Pancreas (tissue), 10 donors: ENCODE measurements around the gene TFE3. TPM values are rescaled to one million over a fixed set of nuclear protein-coding genes. Genes with fewer than 3 reads are reported as not detected.

ENCODE experiments used
- ATAC-seq, 4 donors: fragments of 200-7000 bp; cut with Tn5 transposase; one replicate each; pipeline versions ENCODE4 v1.8.0 to v1.9.1; 2020; ENCODE audit warnings: mild to moderate bottlenecking in 4 of 4, moderate library complexity in 4 of 4
- DNase-seq, 6 donors: peaks; one replicate each; pipeline ENCODE4 v3.0.0-alpha.2; 2020
- FAIRE-seq: peaks from 2 replicates; lab custom pipeline; 2012; peaks lifted over from hg19 to GRCh38; lab: Jason Lieb, UNC
- H3K27ac ChIP-seq, 4 donors: fragments of 200-600 bp; sonication (generic); 1 replicate in 3 of 4; 2 replicates in 1 of 4; pipeline versions ENCODE4 v1.5.0 to v1.8.0; 2020
- H3K27me3 ChIP-seq, 4 donors: fragments of 200-600 bp; one replicate each; pipeline ENCODE4 v1.8.0; 2021
- H3K36me3 ChIP-seq, 3 donors: fragments of 200-600 bp; sonication (generic) in 1 of 3; one replicate each; pipeline versions ENCODE4 v1.5.0 to v1.8.0; 2020 to 2021
- H3K4me1 ChIP-seq, 3 donors: fragments of 200-600 bp; one replicate each; pipeline ENCODE4 v1.8.0; 2021
- H3K4me3 ChIP-seq, 4 donors: fragments of 200-600 bp; sonication (generic) in 2 of 4; one replicate each; pipeline versions ENCODE4 v1.5.0 to v1.8.0; 2020 to 2021
- H3K9me3 ChIP-seq, 4 donors: fragments of 200-600 bp; one replicate each; pipeline ENCODE4 v1.8.0; 2021
- CTCF ChIP-seq, 4 donors: fragments of 200-600 bp; sonication (generic) in 3 of 4; IDR thresholded peaks; one replicate each; pipeline versions ENCODE4 v1.5.0 to v1.8.0; 2021; ENCODE audit warnings: antibody characterized with exemption in 4 of 4
- WGBS, 2 donors: extraction: QIAGEN DNeasy Blood & Tissue Kit; methylation state at CpG; one replicate each; pipeline ENCODE4 v1.1.7; 2013; 5-methylcytosine and 5-hydroxymethylcytosine counted together
- intact Hi-C, 3 donors: fragments of 100-400 bp; cut with DNase I; formaldehyde crosslinking; loops; one replicate each; pipeline versions ENCODE4 v1.11.1 to v1.14.2; 2022
- polyA plus RNA-seq, 2 donors: library from polyadenylated mRNA; stranded (reverse); fragments of 200-250 nt; gene quantifications; one replicate each; pipeline ENCODE4 v1.2.3, GENCODE V29; 2013
- total RNA-seq, 6 donors: library from RNA; stranded (reverse); fragmentation: NEBNext Ultra II Directional in 4 of 6; extraction: Animal tissue kit (Norgen Biotek cat#: 25700) in 4 of 6; gene quantifications; one replicate each; pipeline versions ENCODE4 v1.2.1 to v1.2.4, GENCODE V29; 2021 to 2023
- donor health status: healthy with polysubstance abuse.
- donor health status: DM: no; HTN: no; CAD: no; lungs with moderate emphysema.
- donor health status: DM: no; HTN: no; CAD: no.
- donor health status: control.
- donor health status: control.
- donor health status: Bipolar disorder and iron deficiency.
- donor health status: DM: yes; HTN: yes; CAD: no.
- donor health status: DM: no; HTN: no; CAD: no.
- donor health status: DM: no; HTN: no; CAD: no.
- donor health status: DM: yes; HTN: yes; CAD: no.

Gene TFE3
- total and polyA plus RNA-seq, 8 donors: 8.5 to 20.6 (median 13.6) TPM

- H3K9me3 ChIP-seq: no peaks in the 10 kb centered on the region
- DNase-seq (no peak), FAIRE-seq (no peak), ATAC-seq (no peak)
- H3K36me3 ChIP-seq: no peaks in the 10 kb centered on the region
- no peaks in the 10 kb centered on the region for H3K27me3 ChIP-seq
- peaks cover 0 to 3% (median 0%) of the 10 kb centered on the region in 3 donors for H3K4me1 ChIP-seq
- WGBS, 2 donors: 74 to 82% methylated on average over 9 to 10 of the region's 10 CpGs
- H3K4me3 ChIP-seq: no peak overlapping the region
- intact Hi-C loops: no loop called here
- TF ChIP-seq CTCF (IDR thresholded peaks at IDR 0.05): no peak
- no peak overlapping the region for H3K27ac ChIP-seq
Observed at GRCh38 chrX:49061916-49062315, 18.8 kb upstream of the TFE3 start.

GRCh38 chrX:49061490-49061889 is 18.3 kb upstream of the TFE3 start:
- no peak for TF ChIP-seq CTCF (IDR thresholded peaks at IDR 0.05)
- Histone ChIP-seq H3K4me1 (peaks cover 0 to 3% (median 0%) of the 10 kb centered on the region in 3 donors), H3K27ac (no peak overlapping the region), H3K4me3 (no peak overlapping the region), H3K9me3 (no peaks in the 10 kb centered on the region), H3K36me3 (no peaks in the 10 kb centered on the region), H3K27me3 (no peaks in the 10 kb centered on the region)
- 77 to 80% methylated on average over 7 of the region's 7 CpGs for WGBS, 2 donors
- ATAC-seq (no peak), DNase-seq (no peak), FAIRE-seq (no peak)
- intact Hi-C loops: no loop called here

GRCh38 chrX:49060914-49061313 is 17.8 kb upstream of the TFE3 start:
- no peaks in the 10 kb centered on the region for H3K27me3 ChIP-seq
- DNase-seq: no peak
- no peaks in the 10 kb centered on the region for H3K9me3 ChIP-seq
- 28 to 65% methylated on average over 3 of the region's 3 CpGs for WGBS, 2 donors
- H3K4me1 ChIP-seq: peaks cover 0 to 3% (median 0%) of the 10 kb centered on the region in 3 donors
- intact Hi-C loops: no loop called here
- no peak overlapping the region for H3K4me3 ChIP-seq
- no peak for FAIRE-seq
- no peak overlapping the region for H3K27ac ChIP-seq
- TF ChIP-seq CTCF (IDR thresholded peaks at IDR 0.05): no peak
- H3K36me3 ChIP-seq: no peaks in the 10 kb centered on the region
- no peak for ATAC-seq

- peak overlapping the region in 3 of 4 donors; percentile 7 to 41 (median 38) for H3K4me3 ChIP-seq
- no peak for FAIRE-seq
- H3K27me3 ChIP-seq: no peaks in the 10 kb centered on the region
- no peak for DNase-seq
- no peaks in the 10 kb centered on the region for H3K36me3 ChIP-seq
- H3K27ac ChIP-seq: peak overlapping the region in 2 of 4 donors; percentile 71 to 73
- 6 to 45% methylated on average over 9 to 10 of the region's 10 CpGs for WGBS, 2 donors
- no peak for TF ChIP-seq CTCF (IDR thresholded peaks at IDR 0.05)
- H3K4me1 ChIP-seq: peaks cover 0 to 3% (median 0%) of the 10 kb centered on the region in 3 donors
- no peaks in the 10 kb centered on the region for H3K9me3 ChIP-seq
- intact Hi-C loops: no loop called here
- peak; percentile 54 to 79 (median 70) for ATAC-seq
Observed at GRCh38 chrX:49059681-49060085, 16.5 kb upstream of the TFE3 start.

- Histone ChIP-seq H3K27me3 (no peaks in the 10 kb centered on the region), H3K9me3 (no peaks in the 10 kb centered on the region), H3K36me3 (no peaks in the 10 kb centered on the region), H3K4me1 (peaks cover 0 to 3% (median 0%) of the 10 kb centered on the region in 3 donors), H3K27ac (peak overlapping the region; percentile 45 to 73 (median 66)), H3K4me3 (peak overlapping the region in 3 of 4 donors; percentile 7 to 41 (median 38))
- ATAC-seq: peak; percentile 33 to 48 (median 41)
- no peak for FAIRE-seq
- TF ChIP-seq CTCF (IDR thresholded peaks at IDR 0.05): no peak
- intact Hi-C loops: no loop called here
- WGBS, 2 donors: 3 to 31% methylated on average over 3 to 6 of the region's 6 CpGs
- DNase-seq: no peak
Observed at GRCh38 chrX:49059201-49059600, 16.0 kb upstream of the TFE3 start.
